Left lobe of liver (tissue), 2 donors: Measurements from ENCODE around the gene RPL37. TPM values are rescaled to one million over a fixed set of nuclear protein-coding genes. Genes with fewer than 3 reads are reported as not detected.
"Not testable (repeated sequence)": the region's sequence is repeated elsewhere in the genome, so short reads cannot be mapped to it uniquely, and the experiment has no call there.

Experiments used
- ATAC-seq: fragments of 200-7000 bp; cut with Tn5 transposase; one replicate; pipeline ENCODE4 v1.9.1; 2020; ENCODE audit warnings: mild to moderate bottlenecking, moderate library complexity
- DNase-seq: peaks from one replicate; pipeline ENCODE4 v3.0.0-alpha.2; 2020; ENCODE audit warnings: low spot score
- total RNA-seq: library from RNA; stranded (reverse); gene quantifications from one replicate; pipeline ENCODE4 v1.2.1, GENCODE V29; 2021
- donor health status: DM: no; HTN: no; CAD: no; lungs with moderate emphysema.
- donor health status: DM: no; HTN: yes; CAD: no.

Gene RPL37
- total RNA-seq = 375 TPM

GRCh38 chr5:40834849-40835787, at the start of gene RPL37:
RPL37 (minus strand) TSS chr5:40835222; CDS start chr5:40835185, 37 bp downstream.
- peak; percentile 98 for ATAC-seq
- DNase-seq = peak; percentile 97

- ATAC-seq, DNase-seq: not testable (repeated sequence)
These were observed 48.0 kb upstream of the RPL37 start for GRCh38 chr5:40883051-40883450.

- no peak for ATAC-seq
- no peak for DNase-seq
These were observed 47.3 kb upstream of the RPL37 start for GRCh38 chr5:40882291-40882690.

GRCh38 chr5:40879163-40879942, 44.3 kb upstream of the RPL37 start:
- peak; percentile 79 for ATAC-seq

GRCh38 chr5:40877371-40877988, 42.5 kb upstream of the RPL37 start:
- ATAC-seq (no peak), DNase-seq (no peak)

More at GRCh38 chr5:40879163-40879942, 44.3 kb upstream of the RPL37 start:
- DNase-seq = no peak

GRCh38 chr5:40875958-40876357, 40.9 kb upstream of the RPL37 start:
- DNase-seq = no peak
- ATAC-seq = no peak

- ATAC-seq (no peak), DNase-seq (no peak)
These were observed 38.4 kb upstream of the RPL37 start for GRCh38 chr5:40873286-40873880.

- not testable (repeated sequence) for ATAC-seq, DNase-seq
These were observed 37.2 kb upstream of the RPL37 start for GRCh38 chr5:40872253-40872652.

- no peak for ATAC-seq
These were observed 36.2 kb upstream of the RPL37 start for GRCh38 chr5:40871177-40871576.

GRCh38 chr5:40869384-40869783, 34.4 kb upstream of the RPL37 start:
- no peak for ATAC-seq
- no peak for DNase-seq

More at GRCh38 chr5:40871177-40871576, 36.2 kb upstream of the RPL37 start:
- DNase-seq = no peak

- ATAC-seq (no peak), DNase-seq (no peak)
These were observed 31.8 kb upstream of the RPL37 start for GRCh38 chr5:40866844-40867243.

- not testable (repeated sequence) for DNase-seq, ATAC-seq
These were observed 30.0 kb upstream of the RPL37 start for GRCh38 chr5:40865004-40865403.

GRCh38 chr5:40860711-40861110, 25.7 kb upstream of the RPL37 start:
- DNase-seq = no peak
- ATAC-seq = no peak

- DNase-seq = no peak
- no peak for ATAC-seq
These were observed 18.7 kb upstream of the RPL37 start for GRCh38 chr5:40853632-40854192.

- ATAC-seq (no peak), DNase-seq (no peak)
These were observed 12.5 kb upstream of the RPL37 start for GRCh38 chr5:40847525-40847924.

GRCh38 chr5:40846371-40846770, 11.3 kb upstream of the RPL37 start:
- DNase-seq = no peak
- ATAC-seq = no peak

- no peak for ATAC-seq
- no peak for DNase-seq
These were observed 9.5 kb upstream of the RPL37 start for GRCh38 chr5:40844565-40844964.

- ATAC-seq (no peak), DNase-seq (no peak)
These were observed 7.3 kb upstream of the RPL37 start for GRCh38 chr5:40842351-40842750.

- peak; percentile 63 for ATAC-seq
- no peak for DNase-seq
These were observed 6.2 kb upstream of the RPL37 start, which contains the start of gene CARD6 for GRCh38 chr5:40841068-40841805. CARD6 (plus strand) TSS chr5:40841367; CDS start chr5:40841383, 16 bp downstream.

GRCh38 chr5:40838086-40838485, 3.1 kb upstream of the RPL37 start:
- ATAC-seq = no peak
- no peak for DNase-seq
